ENCODE data around the gene HOXD8. TPM values are rescaled to one million over a fixed set of nuclear protein-coding genes. Genes with fewer than 3 reads are reported as not detected.

The HOXD8 gene
- total RNA-seq, 4 donors from 2014 or later: 2.4 to 8.9 (median 6.0) TPM

DNA sequence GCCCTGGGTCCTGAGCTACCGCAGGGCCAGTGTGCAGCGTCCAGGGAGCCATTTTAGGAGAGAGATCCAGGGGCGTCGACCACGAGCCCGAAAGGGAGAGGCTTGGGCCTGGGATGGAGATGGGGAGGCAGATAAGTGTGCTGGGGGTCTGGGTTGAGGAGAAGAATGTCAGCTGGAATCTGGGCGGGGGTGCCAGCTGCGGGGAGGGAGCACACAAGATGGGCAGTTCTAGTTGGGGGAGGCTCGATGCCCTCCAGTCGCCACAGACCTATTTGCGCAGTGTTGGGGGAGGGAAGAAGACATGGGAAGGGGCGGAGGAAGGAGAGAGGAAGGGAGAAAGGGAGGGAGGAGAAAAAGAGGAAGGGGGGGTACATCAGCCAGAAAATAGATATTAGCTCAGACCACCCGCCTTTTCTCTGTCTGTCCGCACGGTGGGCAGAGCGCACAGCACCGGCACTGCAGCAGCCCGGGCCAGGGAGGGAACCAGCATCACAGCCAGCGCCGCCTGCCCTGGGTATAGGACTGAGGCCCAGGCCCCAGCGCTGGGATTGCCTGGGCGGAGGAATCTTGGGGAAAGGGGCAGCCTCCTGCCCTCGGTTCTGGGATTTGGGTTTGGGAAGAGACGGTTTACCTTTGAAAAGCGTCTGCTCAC, 24.3 kb upstream of the HOXD8 start:
- peak in 1 of 2 donors; percentile 67 for DNase-seq (ENCODE audit: low spot score in 2 of 2)
- 26 to 28% methylated on average over 25 of the region's 25 CpGs for WGBS, 2 donors
- no peak overlapping the region for H3K4me3 ChIP-seq (ENCODE audit: low read depth, poor library complexity, severe bottlenecking)
- intact Hi-C loops (cut with DNase I; ENCODE audit: low total_unique reads): loop anchor here (5.0 kb wide), 1 partner anchor 1292 kb away; no protein-coding TSS in a partner anchor
- TF ChIP-seq, protein P1, sequence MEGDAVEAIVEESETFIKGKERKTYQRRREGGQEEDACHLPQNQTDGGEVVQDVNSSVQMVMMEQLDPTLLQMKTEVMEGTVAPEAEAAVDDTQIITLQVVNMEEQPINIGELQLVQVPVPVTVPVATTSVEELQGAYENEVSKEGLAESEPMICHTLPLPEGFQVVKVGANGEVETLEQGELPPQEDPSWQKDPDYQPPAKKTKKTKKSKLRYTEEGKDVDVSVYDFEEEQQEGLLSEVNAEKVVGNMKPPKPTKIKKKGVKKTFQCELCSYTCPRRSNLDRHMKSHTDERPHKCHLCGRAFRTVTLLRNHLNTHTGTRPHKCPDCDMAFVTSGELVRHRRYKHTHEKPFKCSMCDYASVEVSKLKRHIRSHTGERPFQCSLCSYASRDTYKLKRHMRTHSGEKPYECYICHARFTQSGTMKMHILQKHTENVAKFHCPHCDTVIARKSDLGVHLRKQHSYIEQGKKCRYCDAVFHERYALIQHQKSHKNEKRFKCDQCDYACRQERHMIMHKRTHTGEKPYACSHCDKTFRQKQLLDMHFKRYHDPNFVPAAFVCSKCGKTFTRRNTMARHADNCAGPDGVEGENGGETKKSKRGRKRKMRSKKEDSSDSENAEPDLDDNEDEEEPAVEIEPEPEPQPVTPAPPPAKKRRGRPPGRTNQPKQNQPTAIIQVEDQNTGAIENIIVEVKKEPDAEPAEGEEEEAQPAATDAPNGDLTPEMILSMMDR (IDR thresholded peaks at IDR 0.05): no peak
- no peak for TF ChIP-seq POLR2A (IDR thresholded peaks at IDR 0.05)

DNA sequence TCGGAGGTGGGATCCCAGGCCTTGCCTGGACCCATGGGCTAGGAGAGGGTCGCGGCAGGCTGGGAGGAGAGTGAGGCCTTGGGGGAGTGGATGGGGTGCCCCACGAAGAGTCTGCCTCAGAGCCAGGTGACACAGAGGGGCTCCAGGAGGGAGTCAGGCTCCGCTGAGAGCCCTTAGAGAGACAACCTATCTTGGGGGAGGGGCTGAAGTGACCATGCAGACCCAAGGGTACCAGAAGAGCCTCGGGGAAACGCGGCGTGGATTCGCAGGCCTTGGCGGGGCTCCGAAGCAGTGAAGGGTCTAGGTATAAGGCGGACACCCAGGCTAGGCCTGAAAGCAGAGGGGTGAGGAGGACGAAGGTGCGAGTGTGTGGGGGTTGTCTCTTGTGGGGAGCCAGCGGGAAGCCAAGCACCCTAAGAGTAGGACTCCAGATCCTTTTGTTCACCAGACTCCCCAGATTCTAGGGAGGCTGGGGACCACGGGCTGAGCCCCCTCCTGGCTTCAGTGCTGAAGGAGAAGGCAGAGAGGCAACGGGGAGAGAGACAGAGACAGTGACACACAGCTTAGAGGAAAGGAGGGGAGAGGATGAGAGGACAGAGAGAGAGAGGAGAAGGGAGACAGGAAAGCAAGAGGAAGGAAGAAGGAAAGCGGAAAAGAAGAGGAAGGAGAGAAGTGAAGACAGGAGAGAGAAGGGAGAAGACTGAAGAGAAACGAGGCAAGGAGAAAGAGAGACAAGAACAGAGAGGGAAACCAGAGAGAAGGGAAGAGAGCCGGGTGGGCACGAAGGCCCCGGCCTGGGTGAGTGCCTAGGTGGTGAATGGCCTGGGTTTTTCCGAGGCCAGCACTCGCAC, 23.6 kb upstream of the HOXD8 start:
- 33 to 39% methylated on average over 25 of the region's 25 CpGs for WGBS, 2 donors
- no peak for TF ChIP-seq POLR2A (IDR thresholded peaks at IDR 0.05)
- TF ChIP-seq, protein P1 (IDR thresholded peaks at IDR 0.05): no peak
- intact Hi-C loops (cut with DNase I; ENCODE audit: low total_unique reads): loop anchor here (5.0 kb wide), 1 partner anchor 1291 kb away; no protein-coding TSS in a partner anchor
- peak in 1 of 2 donors; percentile 67 for DNase-seq (ENCODE audit: low spot score in 2 of 2)
- H3K4me3 ChIP-seq (ENCODE audit: low read depth, poor library complexity, severe bottlenecking): no peak overlapping the region

DNA sequence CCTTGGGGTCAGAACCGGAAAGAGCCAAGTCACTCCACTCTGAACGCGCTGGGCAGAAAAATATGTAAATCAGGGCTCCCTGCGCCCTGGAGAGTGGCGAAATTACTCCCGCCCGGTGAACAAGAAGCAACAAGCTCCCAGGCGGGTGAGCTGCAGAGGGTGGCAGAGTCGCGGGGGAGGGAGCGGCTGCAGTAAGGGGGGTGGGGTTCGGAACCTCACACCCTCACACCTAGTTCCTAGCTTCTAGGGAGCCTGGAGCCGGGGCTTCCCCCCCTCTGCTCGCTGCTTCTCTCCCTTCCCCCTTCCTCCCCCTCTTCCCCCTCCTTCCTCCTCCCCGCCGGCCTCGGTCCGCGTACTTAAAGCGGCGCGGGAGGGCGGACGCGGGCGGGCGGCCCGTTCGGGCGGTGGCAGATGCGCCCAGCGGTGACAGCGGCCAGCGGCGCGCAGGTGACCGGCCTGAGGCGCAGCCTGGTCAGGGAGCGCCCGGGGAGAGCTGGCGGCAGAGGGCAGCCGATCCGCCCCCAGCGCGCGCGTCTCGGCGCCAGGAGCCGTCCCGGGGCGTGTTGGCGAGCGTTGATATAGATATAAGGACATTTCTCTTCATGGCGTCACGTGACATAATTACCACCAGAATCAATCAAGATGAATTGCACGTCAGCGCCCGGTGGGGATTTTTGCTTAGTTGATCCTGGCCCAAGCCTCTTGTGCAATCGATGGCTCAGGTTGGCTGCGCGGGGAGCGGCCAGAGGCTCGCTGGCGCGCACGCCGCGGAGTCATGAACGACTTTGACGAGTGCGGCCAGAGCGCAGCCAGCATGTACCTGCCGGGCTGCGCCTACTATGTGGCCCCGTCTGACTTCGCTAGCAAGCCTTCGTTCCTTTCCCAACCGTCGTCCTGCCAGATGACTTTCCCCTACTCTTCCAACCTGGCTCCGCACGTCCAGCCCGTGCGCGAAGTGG, 22.6 kb upstream of the HOXD8 start, which contains the start of gene HOXD11:
TSS of gene HOXD11 (plus strand) at position 700 of the 959 bp plus-strand sequence. CDS start at position 776, 76 bp downstream.
- peak in 1 of 2 donors; percentile 89 for DNase-seq (ENCODE audit: low spot score in 2 of 2)
- H3K4me3 ChIP-seq (ENCODE audit: low read depth, poor library complexity, severe bottlenecking): peak within 1 kb of the TSS; percentile 27
- TF ChIP-seq, protein P1 (IDR thresholded peaks at IDR 0.05): no peak
- no peak for TF ChIP-seq POLR2A (IDR thresholded peaks at IDR 0.05)
- WGBS, 2 donors: 2 to 3% methylated on average over 68 to 72 of the region's 85 CpGs
- intact Hi-C loops (cut with DNase I; ENCODE audit: low total_unique reads): loop anchor here (5.0 kb wide), 1 partner anchor 1290 kb away; no protein-coding TSS in a partner anchor

DNA sequence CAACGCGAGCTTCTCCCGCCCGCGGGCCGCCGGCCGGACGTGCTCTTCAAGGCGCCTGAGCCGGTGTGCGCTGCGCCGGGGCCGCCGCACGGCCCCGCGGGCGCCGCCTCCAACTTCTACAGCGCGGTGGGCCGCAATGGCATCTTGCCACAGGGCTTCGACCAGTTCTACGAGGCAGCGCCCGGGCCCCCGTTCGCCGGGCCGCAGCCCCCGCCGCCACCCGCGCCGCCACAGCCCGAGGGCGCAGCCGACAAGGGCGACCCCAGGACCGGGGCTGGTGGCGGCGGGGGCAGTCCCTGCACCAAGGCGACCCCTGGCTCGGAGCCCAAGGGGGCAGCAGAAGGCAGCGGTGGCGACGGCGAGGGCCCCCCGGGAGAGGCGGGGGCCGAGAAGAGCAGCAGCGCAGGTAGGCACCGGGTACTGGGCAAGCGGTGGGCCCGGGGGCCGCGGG, 21.7 kb upstream of the HOXD8 start:
- intact Hi-C loops (cut with DNase I; ENCODE audit: low total_unique reads): loop anchor here (5.0 kb wide), 1 partner anchor 1290 kb away; no protein-coding TSS in a partner anchor
- TF ChIP-seq, protein P1 (IDR thresholded peaks at IDR 0.05): no peak
- no peak for TF ChIP-seq POLR2A (IDR thresholded peaks at IDR 0.05)
- WGBS, 2 donors: 0 to 10% methylated on average over 2 to 8 of the region's 59 CpGs
- DNase-seq (ENCODE audit: low spot score in 2 of 2): peak in 1 of 2 donors; percentile 76
- no peak overlapping the region for H3K4me3 ChIP-seq (ENCODE audit: low read depth, poor library complexity, severe bottlenecking)

All from lower leg skin (tissue), 4 donors.